GM13977 (cell line): Measurements from ENCODE around the gene ICAM3.

Experiments used
- DNase-seq: peaks from one replicate; pipeline ENCODE4 v3.0.0; 2012; ENCODE audit warnings: low spot score
- in situ Hi-C: fragments of 300-500 bp; cut with MboI; formaldehyde crosslinking; loops from one replicate; pipeline ENCODE4 v1.12.0; 2022; ENCODE audit warnings: low sequenced_read_pairs, low pct_unique_long_range_greater_than_20kb, mixed read lengths, inconsistent platforms; ENCODE audit not compliant: unreplicated experiment
- TF ChIP-seq, protein P1 (sequence below): IDR thresholded peaks from 2 replicates; pipeline ENCODE4 v1.5.1; 2012; ENCODE audit warnings: mild to moderate bottlenecking, control low read depth; ENCODE audit not compliant: insufficient read depth; ENCODE audit errors: extremely low read depth, missing control alignments

Gene ICAM3

GRCh38 chr19:10333758-10334587 lies 5.5 kb downstream of the ICAM3 start:
- in situ Hi-C loops: no loop called here
- no peak for DNase-seq
- TF ChIP-seq, protein P1, sequence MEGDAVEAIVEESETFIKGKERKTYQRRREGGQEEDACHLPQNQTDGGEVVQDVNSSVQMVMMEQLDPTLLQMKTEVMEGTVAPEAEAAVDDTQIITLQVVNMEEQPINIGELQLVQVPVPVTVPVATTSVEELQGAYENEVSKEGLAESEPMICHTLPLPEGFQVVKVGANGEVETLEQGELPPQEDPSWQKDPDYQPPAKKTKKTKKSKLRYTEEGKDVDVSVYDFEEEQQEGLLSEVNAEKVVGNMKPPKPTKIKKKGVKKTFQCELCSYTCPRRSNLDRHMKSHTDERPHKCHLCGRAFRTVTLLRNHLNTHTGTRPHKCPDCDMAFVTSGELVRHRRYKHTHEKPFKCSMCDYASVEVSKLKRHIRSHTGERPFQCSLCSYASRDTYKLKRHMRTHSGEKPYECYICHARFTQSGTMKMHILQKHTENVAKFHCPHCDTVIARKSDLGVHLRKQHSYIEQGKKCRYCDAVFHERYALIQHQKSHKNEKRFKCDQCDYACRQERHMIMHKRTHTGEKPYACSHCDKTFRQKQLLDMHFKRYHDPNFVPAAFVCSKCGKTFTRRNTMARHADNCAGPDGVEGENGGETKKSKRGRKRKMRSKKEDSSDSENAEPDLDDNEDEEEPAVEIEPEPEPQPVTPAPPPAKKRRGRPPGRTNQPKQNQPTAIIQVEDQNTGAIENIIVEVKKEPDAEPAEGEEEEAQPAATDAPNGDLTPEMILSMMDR: no peak

- in situ Hi-C loops: no loop called here
- peak; percentile 99 for DNase-seq
- TF ChIP-seq, protein P1: no peak
Measured at GRCh38 chr19:10332965-10333757, 6.3 kb downstream of the ICAM3 start, which contains the start of gene RAVER1. RAVER1 (minus strand) TSS chr19:10333529; CDS start chr19:10333507, 22 bp downstream.

GRCh38 chr19:10332158-10332964 lies 7.1 kb downstream of the ICAM3 start:
- DNase-seq: no peak
- TF ChIP-seq, protein P1: no peak
- in situ Hi-C loops: no loop called here

GRCh38 chr19:10329555-10329954 lies 9.9 kb downstream of the ICAM3 start:
- TF ChIP-seq, protein P1: no peak
- no peak for DNase-seq
- in situ Hi-C loops: no loop called here

GRCh38 chr19:10328558-10329429 lies 10.6 kb downstream of the ICAM3 start:
- no peak for DNase-seq
- TF ChIP-seq, protein P1: no peak
- in situ Hi-C loops: no loop called here
